Erythroblast (primary cell): ENCODE data around the gene CATSPER4.

Experiments used
- GATA1 ChIP-seq: IDR thresholded peaks from 2 replicates; pipeline ENCODE4 v1.6.1; 2011; ENCODE audit warnings: low read depth, mild to moderate bottlenecking, control low read depth, low read length, moderate library complexity
- POLR2A ChIP-seq: IDR thresholded peaks from 2 replicates; pipeline ENCODE4 v1.6.1; 2011; ENCODE audit warnings: mild to moderate bottlenecking, low read length

DNA sequence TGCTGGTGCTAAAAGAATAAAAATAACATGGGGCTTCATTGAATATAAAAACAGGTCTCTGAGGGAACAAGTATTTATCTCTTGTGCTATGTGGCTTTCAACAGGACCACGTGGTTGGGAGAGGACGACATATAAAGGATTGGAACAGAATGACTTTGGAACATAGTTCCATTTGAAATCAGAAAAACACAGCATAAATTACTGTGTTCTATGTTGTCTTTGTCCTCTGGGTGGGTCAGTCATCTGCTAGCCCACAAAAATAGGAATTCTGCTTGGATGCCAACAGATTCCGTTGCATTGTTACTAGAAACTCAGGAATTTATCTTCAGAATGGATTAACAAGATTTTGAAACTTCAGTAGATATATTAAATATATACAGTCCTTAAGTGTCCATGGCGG is 49.5 kb downstream of the CATSPER4 start:
- TF ChIP-seq POLR2A (no peak), GATA1 (no peak)
